ENCODE results near the gene BEST1.
"Not testable (repeated sequence)": the region's sequence is repeated elsewhere in the genome, so short reads cannot be mapped to it uniquely, and the experiment has no call there.

The BEST1 gene

DNA sequence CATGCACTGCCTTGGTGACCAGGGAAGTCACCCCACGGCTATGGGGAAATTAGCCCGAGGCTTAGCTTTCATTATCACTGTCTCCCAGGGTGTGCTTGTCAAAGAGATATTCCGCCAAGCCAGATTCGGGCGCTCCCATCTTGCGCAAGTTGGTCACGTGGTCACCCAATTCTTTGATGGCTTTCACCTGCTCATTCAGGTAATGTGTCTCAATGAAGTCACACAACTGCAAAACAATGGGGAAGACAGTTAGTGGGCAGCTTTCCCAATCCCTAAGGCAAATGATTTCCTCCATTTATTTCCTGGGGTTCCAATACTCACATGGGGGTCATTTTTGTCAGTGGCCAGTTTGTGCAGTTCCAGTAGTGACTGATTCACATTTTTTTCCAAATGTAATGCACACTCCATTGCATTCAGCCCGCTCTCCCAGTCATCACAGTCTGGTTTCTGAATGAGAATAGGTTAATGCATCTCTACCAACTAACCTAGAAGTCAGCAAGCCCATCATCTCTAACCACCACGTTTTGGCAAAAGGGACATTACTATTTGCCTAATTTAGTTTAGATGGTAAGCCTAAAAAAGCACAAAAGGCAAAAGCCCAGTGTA lies 14.6 kb downstream of the BEST1 start:
- not testable (repeated sequence) for DNase-seq

DNA sequence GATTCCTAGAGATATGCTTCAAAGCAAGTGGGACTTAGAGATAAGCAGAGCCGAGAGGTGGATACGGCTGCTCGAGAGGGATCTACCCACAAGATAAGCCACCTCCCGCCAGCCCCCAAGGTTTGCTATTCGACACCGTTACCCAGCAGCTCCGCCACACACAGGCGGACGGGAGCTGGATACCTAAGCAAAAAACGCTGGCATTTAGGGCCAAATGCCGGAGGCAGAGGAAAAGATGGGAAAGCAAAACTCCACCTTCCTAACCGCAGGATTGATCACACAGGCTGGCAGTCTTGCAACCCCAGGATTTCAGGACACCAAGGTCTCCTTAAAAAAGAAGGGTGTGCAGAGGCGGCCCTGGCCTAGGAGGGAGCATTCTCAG lies 16.6 kb downstream of the BEST1 start:
- DNase-seq, result no peak

DNA sequence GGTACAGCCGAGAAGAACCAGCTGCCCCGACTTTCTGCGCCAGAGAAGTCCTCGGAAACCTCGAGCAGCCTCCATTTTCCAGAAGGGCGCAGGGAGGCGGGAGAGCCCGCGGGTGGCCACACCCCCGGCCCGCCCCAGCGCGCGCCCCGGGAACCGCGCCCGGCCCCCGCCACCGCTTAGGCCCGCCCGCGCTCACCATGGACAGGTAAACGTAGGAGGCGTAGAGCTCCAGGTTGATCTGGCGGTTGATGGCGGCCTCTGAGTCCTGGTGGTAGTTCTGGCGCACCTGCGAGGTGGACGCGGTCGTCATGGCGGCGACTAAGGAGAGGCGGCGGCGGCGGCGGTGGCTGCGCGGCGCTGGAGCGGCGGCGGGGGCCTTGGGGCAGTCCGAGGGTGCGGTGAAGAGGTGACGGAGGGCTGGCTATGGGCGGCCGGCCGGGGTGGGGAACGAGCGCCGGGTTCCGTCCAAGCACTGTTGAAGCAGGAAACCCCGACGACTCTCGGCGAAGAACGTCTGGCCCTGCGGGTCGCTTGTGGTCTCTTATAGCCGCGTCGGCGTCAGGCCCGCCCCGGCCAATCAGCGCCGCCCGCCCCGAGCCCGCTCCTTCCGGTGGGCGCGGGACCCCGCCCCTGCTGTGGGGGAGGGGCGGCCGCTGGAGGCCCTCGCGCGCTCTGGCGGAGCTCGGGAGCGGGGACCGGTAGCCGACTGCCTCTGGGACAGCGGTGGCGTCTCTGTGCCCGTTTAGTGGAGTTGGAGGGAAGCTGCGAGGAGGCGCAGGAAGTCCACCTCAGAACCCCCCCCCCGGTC lies 17.2 kb downstream of the BEST1 start, which contains the start of gene FTH1:
TSS of gene FTH1 (minus strand) at position 519 of the 808 bp plus-strand sequence. CDS start at position 310, 209 bp downstream.
- DNase-seq, result peak; percentile 10

DNA sequence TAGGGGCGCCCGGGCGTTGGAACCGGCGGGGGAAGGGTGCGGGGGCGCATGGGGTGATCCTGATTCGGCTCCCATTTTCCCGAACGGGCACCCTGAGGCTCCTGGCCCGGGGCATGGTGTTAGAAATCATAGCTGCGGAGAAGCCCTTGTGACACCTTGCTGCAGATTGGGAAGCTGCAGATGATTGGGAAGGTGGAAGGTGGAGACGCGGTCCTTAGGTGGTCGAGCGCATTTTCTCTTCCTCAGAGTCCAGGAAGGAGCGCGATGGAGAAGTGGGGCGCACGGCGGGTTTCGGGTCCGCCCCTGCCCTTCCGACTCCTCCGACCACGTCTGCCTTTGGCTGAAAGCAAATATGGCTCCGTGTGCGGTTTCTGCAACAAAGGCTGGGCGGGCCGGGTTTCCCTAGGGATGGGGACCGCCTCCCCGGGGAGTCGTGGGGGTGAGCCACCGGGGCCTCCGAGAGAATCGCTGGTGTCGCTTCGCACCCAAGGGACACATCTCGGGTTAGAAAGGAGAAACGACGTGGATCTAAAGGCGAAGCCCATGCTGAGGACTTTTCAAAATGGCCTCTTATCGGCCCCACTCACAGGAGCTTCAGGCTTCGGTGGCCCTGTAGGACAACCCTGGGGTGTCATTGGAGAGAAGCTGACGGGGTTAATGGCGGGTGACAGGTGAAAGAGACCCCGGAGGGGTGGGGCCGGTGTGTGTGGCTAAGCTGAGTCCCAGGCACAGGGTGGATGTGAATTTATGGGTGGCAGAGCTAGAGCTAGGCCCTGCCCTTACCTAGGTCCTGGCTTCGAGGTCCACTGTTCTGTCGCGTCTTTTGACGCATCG lies 18.0 kb downstream of the BEST1 start:
- DNase-seq, result no peak

DNA sequence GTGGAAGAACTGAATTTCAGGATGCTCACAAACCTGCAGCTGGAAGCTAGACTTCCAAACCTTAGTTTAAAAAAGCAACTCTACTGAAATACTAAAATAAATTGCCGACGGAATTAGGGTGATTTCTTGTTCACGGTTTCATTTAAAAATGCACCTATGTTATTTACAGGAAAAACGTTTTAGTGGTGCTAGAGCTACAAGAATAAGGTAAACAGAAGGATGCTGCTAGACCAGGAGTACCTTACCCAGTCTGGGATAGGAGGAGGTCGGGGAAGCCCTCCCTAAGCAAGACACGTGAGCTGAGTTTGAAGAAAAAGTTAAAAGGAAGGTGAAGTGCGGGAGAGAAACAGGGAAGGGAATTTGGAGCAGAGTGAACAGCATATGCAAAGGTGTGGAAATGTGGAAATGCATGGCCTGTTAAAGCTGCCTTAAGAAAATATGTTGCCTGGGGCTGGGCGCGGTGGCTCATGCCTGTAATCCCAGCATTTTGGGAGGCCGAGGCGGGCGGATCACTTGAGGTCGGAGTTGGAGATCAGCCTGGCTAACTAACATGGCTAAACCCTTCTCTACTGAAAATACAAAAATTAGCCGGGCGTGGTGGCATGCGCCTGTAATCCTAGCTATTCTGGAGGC lies 18.7 kb downstream of the BEST1 start:
- no peak for DNase-seq

DNA sequence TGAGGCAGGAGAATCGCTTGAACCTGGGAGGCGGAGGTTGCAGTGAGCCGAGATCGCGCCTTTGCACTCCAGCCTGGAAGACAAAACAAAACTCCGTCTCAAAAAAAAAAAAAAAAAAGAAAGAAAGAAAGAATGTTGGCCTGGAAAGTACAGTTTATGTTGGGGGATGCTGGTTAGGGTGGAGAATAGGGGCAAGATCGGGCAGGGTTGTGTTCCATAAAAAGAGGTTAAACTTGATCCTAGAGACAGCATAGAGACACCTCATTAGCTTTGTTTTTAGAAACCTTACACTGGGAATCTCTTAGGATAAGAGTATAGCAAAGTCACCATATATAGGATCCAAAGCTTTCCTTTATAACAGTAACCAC lies 19.2 kb downstream of the BEST1 start:
- no peak for DNase-seq

DNA sequence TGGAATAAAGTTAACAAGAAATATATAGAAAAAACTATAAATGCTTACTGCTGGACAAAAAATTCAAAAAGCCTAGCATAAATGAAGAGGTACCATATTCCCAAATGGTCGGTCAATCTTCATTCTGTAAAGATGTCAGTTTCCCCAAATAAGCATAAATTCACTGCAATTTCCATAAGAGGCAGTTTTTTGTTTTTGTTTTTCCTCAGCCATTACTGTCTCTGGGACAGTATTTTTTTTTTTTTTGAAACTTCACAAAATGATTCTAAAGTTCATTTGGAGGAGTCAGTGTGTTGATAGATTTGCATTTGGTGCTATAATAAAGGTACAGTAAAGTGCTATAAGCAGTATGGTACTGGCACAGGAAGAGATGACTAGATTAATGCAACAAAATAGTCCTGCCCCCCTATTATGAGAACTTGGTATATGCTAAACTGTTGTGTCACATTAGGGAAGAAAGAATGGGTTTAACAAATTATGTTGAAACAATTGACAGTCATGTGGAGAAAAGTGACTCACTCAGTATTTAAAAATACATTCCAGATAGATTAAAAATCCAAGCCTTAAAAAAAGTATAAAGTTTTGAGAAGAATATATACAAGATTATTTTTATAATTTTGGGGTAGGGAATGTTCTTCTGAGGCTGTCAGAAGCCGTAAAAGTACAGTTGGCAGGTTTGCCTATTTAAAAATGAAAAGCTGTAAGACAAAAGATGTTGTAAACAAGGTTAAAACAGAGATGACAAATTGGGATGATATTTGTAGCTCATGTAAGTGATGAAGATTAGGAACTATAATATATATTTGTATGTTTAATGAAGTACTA lies 19.9 kb downstream of the BEST1 start:
- no peak for DNase-seq

DNA sequence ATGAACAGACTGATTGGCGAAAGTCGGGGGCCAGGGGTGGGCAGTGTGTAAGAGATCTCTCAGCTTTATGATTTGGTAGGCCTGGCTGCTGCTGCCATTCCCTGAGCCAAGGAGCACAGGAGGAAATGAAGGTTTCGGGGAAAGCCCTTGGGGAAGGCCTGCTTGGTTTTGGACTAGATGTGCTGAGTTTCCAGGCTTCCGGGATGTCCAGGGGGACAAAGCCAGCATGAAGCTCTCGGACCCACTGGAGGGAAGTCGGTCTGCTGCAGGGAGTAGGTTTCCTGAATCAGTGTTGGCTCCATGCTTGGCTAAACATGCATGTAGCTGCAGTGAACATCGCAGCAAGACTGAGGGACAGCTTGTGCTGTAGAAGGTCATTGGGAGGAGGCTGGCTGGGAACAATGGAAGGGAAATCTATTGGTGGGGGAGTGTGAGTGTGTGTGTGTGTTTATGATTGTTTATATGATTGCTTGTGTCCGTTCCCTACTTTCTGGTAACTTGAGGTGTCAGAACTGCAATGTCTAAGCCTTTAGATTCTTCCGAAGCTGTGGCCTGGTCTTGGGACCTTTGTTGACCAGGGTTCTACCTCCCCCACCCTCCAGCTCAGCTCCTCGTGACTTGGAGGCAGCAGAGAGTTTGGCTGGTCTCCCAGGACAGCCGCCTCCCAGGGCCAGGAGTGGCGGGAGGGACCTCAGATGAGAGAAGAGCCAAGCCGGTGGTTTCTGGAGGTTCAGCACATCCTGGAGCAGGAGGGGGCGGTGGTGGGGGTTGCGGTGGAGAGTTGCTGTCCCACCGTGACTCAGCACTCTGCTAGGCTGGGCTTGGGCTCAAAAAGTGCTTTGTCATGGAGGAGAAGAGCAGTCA lies 21.3 kb downstream of the BEST1 start:
- peak; percentile 69 for DNase-seq

DNA sequence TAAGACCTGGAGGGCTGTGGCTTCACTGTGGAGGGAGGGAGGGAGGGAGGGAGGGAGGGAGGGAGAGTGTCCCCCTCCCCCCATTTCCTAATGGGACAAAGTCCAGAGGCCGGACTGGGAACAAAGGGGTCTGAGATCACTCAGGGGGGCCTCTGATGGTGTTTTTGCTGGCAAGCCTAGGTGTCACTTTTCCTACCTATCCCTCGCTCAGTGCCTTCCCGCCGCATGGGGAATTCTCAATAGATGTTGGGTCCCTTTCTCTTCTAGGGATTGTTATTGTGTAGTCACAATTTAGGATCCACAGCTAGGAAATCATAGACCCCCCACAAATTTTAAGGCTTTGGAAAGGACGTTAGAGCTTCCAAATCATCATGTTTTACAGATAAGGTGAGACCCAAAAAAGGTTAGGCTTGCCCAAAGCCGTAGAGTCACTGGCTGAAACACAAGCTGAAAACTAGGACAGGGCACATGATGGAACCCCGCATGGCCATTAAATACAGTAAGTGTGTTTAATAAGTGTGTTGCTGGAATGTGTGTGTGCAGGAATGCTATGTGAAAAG lies 22.0 kb downstream of the BEST1 start:
- DNase-seq, result no peak

DNA sequence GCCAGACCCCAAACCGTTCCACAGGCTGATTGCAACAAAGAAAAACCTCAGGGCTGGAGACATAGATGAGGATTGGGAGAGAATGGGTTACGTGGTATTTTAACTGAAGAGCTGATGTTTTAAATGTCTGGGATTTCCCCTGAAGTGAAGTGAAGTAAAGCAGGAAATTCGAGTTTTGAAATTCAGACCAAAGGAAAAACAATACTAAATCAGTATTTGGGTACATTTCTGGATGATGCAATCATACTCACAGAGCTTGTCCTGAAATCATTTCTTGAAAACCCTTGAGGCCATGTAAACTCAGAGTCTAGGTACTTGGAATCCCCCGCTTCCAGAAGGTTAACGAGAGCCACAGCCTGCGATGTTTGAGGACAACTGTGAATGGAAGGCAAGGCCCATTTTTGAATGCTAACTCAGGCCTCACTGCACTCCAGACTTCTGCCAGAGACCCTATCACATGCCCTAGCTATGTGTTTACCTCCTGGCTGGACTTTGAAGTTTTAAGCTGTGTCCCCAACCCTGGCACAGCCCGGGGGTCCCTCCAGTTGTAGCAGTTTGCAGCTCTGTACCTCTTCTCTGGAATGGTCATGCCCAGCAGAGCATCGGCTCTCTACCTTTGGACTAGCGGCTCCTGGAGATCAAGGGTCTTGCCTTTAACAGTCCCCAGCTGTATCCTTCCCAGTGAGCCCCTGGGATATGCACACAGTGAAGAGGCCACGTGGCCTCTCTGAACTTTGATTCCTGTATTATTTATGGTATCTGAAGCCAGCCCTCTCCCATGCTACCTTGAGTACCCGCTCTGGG lies 22.7 kb downstream of the BEST1 start:
- no peak for DNase-seq

DNA sequence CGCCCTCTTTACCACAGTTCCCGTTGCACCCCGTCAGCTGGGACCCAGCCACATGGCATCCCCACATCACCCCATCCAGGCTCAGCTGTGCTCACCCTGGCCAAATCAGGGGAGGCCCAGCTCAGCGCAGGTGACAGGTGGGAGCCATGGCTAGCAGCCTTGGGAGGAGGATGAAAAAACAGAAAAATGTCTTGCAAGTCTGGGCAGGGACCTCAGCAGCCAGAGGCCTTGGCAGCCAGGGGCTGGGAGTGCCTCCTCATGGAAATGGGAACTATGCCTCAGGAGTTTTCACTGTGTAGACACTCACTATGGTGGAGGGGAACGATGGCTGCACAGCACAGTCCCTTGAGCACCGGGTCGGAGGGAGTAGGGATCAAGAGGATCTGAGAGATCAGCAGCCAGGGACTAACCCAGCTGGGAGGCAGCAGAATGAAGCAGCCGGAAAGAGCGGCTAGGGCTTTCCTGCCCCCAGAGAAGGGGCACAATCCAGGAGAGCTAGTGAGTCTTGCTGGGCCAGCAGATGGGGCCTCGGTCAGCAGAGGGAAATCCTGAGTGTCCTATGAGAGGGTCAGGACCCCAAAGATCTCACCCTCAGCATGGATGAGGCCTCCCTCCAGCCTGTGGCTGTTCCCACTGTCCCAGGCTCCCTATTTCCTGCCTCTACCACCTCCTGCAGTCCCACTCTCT lies 23.5 kb downstream of the BEST1 start:
- DNase-seq, result no peak

DNA sequence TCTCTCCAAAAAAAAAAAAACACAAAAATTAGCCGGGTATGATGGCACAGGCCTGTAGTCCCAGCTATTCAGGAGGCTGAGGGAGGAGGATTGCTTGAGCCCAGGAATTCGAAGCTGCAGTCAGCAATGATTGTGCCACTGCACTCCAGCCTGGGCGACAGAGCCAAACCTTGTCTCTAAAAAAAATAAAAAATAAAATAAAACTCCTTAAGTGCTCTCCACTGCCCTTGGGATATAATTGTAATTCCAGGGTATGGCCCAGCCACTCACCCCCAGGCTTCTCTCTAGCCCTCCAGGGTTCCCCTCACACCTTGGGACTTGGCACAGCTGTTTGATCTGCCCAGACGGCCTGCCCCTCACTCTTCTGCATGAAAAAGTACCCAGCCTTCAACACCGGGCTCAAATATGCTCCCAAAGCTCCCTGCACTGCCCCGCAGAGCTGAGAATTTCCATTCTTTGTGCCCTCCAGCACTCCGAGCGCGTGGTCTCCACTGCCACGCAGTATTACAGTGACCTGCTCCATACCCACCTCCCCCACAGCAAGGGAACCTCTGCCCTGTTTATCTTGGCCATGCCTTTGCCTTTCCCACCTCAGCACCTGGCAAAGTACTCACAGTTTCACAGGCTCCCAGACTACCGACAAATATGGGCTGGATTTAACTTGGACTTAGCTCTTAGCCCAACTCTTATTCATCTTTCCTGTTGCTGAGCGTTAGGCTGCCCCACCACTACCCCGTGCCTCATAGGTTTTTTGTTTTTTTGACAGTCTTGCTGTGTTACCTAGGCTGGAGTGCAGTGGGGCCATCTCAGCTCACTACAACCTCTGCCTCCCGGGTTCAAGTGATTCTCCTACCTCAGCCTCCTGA lies 24.8 kb downstream of the BEST1 start:
- DNase-seq, result no peak

DNA sequence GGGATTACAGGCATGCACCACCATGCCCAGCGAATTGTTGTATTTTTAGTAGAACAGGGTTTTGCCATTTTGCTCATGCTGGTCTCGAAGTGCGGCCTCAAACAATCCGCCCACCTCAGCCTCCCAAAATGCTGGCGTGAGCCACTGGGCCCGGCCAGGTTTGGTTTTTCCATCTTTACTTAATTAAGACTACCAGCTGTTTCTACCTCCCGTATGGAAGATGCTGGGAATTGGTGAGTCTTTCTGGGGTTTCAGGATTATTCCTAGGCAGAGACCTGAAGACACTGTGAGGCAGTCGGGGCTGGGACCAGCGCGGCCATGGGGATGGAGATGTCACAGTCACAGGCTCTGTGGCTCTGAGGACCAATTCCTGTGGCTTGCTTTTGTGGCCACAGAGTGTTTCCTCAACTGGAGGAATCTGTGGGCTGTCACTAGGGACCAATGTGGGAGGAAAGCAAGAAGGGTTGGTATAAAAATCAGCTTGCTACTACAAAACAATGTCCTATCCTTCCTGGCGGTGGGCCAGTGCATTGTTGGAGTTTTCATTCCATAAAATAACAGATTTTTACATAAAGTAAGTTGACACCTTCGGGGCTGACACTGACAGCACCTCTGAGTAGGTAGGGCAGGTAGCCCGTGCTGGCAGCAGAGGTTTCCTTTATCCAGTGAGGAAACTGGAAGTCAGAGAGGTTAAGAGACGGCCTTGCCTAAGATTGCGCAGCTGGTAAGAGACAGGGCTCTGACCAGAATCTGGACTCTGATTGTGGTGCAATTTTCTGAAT lies 25.7 kb downstream of the BEST1 start:
- no peak for DNase-seq

DNA sequence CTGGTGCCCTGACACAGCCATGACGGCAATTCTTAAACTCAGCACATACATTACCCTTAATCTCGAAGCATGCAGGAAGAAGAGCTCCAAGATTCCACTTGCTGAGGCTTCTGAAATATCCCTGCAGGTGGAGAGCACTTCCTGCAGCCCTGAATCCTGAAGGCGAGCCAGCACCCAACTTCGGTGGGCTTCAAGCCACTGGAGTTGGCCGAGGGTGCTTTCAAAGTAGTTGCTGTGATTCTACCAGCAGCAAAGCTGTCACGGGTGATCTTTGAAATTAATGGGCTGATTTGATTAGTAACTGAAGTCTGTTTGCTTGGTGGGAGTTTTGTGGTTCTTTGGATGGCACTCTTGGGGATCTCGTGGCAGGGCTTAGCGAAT lies 26.3 kb downstream of the BEST1 start:
- no peak for DNase-seq

DNA sequence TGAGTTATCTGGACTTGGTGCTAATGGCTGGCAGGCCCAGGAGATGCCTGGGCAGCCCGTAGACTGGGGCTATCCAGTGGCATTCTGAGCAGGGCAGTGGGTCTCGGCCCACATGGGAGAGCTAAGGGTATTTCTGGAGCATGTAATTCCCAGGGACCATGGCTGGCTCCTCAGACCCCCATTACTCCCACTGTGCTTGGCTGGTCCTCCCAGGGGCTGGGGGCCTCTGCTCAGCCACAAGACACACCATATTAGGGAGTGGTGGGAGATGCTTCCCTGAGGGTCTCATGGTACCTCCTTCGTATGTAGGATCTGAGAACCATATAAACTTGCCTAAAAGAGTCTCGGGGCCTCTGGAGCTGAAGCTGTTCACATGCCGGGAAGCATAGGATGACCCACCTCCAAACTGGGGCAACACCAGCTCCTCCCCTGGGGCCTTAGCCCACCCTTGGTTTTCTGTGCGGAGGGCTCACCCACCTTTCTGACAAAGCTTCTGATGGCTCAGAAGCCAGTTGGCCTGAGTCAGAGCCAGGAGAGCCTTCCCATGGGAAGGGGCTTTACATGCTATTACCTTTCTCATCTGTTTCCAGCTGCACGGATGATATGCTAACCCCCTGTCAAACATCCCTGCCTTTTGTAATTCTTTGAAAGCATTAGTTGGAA lies 26.8 kb downstream of the BEST1 start:
- no peak for DNase-seq

DNA sequence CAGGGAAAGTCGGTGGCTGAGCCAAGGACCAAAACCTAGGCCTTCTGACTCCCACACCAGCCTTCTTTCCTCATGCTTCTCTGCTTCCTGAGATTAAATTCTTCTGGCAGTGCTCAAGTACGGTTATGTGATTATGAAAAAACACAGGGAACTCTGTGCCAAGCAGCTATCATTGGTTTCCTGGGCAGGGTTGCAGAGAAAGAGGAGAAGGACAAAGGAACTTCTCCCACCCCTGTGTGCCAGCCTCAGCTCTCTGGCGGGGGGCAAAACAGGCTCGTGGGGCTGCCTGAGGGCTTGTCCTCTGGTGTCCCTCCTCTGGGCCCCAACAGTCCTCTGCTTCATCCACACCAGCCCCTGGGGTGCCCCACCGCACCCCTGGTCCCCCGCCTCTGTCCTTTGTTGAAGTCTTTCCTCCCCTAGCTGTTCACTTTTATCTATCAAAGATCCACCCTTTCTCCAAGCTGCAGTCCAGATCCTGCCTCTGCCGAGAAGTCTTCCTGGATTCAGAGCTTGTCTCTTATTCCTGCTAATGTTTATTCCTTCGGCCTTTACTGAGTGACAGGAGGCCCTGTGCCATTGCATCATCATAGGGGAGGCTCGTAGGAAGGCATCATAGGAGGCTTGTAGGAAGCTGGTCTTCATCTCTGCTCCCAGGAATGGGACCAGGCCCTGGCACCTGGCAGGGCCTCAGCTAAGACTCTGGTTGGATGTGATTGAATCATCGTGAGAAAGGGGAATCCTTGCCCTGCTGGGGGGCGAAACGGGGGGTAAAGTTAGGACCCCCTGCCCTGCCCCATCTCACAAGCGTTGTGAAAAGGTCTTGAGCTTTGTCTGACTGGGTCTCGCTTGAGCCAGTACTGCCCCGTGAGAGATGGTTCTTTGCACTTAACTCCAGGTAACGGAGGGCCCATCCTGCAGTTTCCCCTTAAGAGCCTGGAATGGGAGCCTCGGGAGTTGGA lies 28.8 kb downstream of the BEST1 start:
- DNase-seq, result no peak
